ENCODE results near the gene ZNF580.

ZNF580 gene

DNA sequence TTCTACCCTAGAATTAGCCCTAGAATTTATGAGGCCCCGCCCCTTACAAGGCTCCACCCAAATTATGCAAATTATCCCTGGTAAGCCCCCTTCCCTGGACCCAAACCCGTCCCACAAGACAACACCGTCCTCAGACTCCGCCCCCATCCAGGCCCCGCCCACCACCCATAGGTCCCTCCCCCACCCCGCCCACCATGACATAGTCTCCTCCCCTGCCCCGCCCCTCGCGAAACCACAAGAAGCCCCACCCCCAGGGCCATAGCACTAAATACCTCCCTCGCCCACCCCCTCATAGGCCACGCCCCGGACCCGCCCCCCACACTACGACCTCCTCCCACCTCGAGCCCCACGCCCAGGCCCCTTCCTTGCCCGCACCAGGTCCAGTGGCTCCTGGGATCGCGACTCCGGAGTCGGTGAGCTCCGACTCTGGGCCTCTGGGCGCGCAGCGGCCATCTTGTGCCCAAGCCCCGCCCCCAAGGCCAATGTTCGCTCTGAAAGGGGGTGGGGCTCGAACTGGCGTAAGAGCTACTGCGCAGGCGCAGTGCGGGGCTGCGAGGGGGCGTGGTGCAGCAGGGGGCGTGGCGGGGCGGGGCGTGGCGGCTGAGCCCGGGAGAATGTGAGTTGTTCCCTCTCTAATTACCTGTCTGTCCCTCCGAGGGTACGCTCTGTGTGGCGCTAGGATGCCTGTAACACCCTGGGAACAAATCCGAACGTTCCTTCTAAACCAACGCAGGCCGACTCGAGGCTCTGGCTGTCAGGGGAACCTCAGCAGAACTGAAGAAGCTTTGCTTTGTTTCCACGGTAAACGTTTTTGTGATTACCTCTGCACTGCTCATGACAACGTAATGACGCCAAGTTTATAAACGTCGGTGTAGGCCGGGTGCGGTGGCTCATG lies 16.4 kb upstream of the ZNF580 start, which contains the start of gene ZNF784:
TSS of gene ZNF784 (minus strand) at position 458 of the 895 bp plus-strand sequence. CDS start at position 453, 5 bp downstream.
- DNase-seq (ENCODE audit: low read depth in 2 of 2), result peak; percentile 84 to 86

DNA sequence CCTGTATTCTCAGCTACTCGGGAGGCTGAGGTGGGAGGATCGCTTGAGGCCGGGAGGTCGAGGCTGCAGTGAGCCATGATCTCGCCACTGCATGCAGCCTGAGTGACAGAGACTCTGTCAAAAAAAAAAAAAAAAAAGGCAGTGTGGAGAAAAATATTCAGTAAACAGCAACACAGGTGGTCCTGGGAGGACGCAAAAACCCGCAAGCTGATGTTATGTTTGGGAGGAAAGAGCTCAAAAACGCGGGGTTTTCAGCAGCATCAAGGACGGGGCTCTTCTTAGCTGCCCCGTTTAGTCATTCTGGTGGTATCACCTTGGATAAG lies 15.8 kb upstream of the ZNF580 start:
- no peak for DNase-seq (ENCODE audit: low read depth in 2 of 2)

DNA sequence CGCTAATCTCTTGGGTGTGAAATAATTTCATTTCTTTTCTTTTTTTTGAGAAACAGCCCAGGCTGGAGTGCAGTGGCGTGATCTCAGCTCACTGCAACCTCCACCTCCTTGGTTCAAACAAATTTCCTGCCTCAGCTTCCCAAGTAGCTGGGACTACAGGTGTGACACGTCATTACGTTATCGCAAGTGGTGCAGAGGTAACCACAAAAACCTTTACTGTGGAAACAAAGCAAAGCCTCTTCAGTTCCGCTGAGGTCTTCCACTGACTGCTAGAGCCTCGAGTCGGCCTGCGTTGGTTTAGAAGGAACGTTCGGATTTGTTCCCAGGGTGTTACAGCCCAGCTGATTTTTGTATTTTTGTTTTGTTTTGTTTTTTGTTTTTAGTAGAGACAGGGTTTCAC lies 14.5 kb upstream of the ZNF580 start:
- DNase-seq (ENCODE audit: low read depth in 2 of 2), result no peak

DNA sequence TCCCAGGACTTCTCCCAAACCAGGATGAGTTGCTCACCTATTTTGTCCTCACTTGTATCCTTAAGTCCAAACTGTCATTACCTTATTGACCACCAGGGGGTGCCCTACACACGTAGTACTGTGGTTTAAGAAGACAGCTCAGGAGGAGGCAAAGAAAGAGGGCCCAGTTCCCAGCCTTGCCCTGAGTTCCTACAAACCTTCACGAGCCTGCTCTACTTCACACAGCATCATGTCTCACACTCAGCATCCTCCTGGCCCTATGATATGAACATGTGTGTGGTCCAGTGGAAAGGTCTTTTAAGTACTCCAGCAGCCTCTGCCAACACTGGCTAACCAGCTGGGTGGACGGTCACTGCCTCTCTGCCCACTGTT lies 8.4 kb upstream of the ZNF580 start:
- peak; percentile 80 to 81 for DNase-seq (ENCODE audit: low read depth in 2 of 2)

DNA sequence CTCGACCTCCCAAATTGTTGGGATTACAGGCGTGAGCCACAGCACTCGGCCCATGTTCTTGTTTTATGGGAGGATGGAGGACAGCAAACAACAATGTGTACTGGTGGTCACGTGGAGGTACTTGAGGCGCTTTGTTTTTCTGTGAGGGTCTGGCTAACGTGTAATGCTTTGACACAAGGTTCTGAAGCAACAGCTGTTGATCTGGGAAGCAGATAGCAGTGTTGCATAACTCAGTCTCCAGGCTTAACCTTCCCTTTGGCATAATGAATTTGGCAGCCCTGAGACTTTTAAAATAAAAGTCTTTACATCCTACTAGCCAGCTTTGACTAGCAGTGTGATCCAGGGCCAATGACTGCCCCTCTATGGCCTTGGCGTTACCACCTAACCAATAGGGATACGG lies 6.9 kb upstream of the ZNF580 start:
- no peak for DNase-seq (ENCODE audit: low read depth in 2 of 2)

DNA sequence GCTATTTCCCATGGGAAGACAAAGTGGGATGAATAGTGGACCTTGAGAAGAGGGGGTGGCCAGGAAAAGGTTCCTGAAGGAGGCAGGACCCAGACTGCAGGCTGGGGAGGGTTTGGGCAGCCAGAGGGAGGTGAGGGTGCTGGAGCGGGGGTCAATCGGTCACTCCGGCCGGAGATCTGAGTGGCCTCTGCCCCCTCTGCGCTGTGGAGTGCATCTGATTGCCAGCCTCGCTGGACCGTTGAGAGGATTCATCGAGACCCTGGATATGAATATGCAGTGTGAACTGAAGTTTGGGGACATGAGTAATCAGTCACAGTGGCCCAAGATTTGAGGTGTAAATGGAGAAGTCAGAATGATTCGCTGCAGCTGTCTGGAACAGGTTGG lies 5.5 kb upstream of the ZNF580 start:
- DNase-seq (ENCODE audit: low read depth in 2 of 2), result no peak

DNA sequence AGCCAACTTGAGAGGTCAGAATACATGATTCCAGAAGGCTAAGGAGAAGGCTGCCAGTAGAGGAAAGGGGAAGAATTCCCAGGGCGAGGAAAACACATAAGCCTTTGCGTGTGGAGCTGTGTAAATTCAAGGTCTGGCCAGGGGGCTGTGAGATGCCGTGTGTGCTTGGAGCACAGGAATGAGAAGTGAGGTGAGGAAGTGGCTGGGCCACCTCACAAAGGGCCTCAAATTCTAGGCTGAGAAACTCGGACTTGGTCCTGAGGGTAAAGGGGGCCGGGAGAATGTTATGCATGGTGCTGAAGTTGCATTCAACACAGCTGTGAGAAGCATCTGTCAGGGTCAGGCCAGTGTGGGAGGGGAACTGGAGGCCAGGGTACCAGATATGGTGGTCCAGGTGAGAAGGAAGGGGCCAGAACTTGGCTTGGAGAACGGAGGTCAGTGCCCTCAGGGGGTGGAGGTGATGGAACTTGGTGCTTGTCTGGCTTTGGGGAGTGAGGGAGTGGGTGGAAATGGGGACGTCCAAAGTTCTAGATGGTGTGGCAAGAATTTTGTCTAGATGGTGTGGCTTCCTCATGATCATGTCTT lies 4.9 kb upstream of the ZNF580 start:
- DNase-seq (ENCODE audit: low read depth in 2 of 2), result no peak

DNA sequence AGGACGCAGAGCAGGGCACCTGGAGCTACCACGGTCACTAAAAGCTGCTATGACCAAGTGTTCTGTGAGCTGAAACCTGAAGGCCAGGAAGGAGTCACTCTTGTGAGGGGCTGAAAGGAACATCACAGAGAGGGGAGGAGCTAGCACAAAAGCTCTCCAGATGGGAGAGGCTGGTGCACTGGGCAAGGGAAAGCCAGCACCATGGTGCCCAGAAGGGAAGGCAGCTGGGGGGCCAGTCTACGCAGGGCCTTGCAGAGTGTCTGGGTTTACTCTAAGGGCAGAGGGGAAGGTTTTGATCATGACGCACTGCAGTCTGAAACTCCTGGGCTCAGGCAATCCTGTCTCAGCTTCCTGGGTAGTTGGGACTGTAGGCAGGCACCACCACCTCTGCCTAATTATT lies 4.1 kb upstream of the ZNF580 start:
- no peak for DNase-seq (ENCODE audit: low read depth in 2 of 2)

DNA sequence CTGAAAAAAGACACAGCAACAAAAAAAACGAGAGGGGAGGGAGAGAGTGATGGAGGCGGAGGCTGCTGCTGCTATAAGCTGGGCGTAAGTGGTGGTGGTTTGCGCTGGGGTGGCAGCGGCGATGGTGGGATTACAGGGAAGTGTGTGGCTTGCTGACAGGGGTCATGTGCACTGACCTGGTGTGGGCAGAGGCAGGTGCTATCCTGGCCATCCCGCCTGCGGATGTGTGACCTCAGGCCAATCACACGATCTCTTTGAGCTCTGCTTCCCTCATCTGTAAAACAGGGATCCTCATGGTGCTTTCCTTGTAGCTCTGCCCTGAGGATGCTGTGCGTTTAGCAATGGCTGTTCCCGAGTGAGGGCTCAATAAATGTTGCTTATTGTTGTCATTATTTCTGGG lies 3.3 kb upstream of the ZNF580 start:
- no peak for DNase-seq (ENCODE audit: low read depth in 2 of 2)

DNA sequence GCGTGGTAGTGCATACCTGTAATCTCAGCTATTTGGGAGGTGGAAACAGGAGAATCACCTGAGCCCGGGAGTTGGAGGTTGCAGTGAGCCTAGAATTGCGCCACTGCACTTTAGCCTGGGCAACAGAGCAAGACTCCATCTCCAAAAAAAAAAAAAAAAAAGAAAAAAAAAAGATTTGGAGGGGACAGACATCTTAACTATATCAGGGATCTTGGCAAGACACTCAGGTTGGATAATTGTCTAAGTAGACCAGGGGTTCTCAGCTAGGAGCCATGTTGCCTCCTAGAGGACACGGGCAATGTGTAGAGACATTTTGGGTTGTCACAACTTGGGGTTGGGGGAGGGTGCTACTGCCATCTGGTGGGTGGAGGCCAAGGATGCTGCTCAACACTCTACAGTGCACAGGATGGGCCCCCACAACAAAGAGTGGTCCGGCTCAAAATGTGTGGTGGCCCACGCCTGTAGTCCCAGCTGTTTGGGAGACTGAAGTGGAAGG lies 1.9 kb upstream of the ZNF580 start:
- DNase-seq (ENCODE audit: low read depth in 2 of 2), result no peak

DNA sequence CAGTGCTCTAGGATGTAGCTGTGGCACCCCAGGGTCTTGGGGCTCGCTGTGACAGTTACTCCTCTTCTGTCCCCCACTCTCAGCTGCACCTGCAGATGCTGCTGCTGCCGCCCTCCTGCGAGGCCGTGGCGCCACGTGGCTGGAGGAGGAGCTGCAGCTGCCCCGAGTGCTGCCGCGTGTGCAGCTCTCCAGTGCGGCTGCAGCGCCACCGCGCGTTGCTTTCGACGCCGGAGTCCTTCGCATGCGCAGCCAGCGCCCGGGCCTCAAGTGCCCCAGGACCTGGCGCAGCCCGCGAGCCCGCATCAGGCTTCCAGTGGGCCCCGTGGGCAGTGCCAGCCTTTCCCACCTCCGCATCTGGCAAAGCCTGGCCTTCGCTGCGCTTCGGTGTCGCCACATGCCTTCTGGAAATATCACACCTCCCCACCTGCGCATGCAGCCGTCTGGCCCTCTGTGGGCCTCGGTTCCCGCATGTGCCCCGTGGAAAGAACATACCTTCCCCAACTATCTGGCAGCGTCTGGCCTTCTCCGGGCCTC lies 692 bp upstream of the ZNF580 start:
- peak in 1 of 2 experiments; percentile 33 for DNase-seq (ENCODE audit: low read depth in 2 of 2)

DNA sequence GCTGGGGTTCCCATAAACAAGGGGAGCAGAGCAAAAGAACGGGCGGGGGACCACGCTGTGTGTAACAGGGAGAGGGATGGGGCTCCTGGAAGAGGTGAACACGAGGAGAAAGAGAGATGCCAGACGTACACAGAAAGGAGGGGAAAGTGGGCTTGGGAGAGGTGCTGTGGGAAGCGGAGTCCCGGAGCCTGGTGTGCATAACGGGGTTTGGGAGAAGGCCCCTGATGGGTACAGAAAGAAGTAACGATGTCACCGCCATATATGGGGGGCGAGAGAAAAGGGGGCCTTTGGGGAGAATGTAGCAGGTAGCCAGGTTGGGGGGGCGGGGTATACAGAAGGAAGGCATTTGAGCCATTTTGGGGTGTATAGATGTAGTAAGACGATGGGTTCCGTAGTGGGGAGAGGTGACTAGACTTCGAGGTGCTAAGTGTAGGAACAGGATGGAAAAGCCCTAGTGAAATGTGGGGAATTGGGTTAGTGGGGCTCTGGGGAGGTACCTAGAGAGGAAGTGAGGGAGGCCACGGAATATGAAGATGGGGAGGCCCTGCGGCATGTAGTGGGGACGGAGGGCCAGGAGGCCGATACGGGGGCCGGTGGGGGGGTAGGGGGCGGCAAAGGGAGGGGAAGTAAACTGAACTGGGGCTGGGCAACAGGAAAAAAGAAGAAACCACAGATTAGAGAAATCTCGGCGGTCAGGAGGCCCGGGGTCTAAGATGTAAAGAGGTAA lies 787 bp downstream of the ZNF580 start:
- no peak for DNase-seq (ENCODE audit: low read depth in 2 of 2)

DNA sequence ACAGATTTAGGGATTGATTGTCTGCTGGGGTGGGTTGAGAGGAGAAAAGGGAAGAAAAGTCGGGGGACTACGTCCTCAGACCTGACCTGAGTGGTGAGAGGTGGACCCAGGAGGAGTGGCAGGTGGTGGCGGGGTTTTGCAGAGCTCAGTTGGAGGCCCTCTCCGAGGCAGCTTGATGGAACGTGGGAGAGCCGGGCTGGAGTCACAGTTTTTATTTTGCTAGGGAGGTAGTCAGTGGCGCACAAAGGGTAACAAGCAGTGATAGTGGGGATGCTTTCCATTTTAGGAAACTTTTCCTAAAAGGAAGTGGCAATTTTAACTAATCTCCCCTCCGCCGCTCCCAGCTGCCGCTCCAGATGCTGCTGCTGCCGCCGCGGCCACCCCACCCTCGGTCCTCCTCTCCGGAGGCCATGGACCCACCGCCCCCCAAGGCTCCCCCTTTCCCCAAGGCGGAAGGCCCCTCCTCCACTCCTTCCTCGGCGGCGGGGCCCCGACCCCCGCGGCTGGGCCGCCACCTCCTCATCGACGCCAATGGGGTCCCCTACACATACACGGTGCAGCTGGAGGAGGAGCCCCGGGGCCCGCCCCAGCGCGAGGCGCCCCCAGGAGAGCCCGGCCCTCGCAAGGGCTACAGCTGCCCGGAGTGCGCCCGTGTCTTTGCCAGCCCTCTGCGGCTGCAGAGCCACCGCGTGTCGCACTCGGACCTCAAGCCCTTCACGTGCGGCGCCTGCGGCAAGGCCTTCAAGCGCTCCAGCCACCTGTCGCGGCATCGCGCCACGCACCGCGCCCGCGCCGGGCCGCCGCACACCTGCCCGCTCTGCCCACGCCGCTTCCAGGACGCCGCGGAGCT lies 1.6 kb downstream of the ZNF580 start:
- no peak for DNase-seq (ENCODE audit: low read depth in 2 of 2)

DNA sequence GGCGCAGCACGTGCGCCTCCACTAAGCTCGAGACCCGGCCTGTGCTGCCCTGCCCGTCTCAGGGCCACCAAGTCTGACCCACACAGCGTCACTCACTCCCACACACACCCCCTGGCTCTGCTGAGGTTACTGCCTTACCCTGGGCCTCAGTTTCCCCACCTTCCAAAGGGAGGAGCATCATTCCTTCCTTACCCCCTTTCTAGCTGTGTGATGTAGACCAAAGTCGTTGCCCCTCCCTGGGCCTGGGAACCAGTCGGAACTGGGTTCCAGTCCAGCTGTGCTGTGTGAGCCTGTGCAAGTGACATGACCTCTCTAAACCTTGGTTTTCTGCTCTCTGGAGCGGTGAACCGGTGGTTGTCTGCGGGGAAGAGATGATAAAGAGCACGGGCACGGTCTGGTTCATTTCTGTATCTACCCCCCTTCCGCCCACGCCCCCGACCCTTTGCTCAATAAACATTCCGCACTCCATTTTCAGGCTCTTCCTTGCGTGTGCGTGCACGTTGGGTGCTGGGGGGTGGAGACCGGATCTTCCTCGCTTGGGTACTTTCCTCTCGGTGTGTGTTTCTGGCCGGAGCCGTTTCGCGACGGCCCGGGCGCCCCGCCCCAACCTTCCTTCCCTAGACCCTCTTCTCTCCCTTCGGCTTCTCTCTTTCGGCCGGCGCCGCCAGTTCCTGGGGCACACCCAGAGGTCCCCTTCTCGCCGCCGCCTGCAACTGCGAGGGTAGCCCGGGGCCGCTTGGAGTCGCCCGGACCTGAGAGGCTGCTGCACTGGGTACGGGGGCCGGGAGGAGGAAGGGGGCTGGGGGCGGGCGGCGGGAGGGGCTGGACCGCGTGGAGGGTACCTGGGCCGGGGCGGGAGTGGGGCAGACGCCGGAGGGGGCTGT lies 2.4 kb downstream of the ZNF580 start, which contains the start of gene ZNF581:
TSS of gene ZNF581 (plus strand) at position 647 of the 884 bp plus-strand sequence. CDS start 923 bp downstream, outside the sequence.
- DNase-seq (ENCODE audit: low read depth in 2 of 2), result peak in 1 of 2 experiments; percentile 49

DNA sequence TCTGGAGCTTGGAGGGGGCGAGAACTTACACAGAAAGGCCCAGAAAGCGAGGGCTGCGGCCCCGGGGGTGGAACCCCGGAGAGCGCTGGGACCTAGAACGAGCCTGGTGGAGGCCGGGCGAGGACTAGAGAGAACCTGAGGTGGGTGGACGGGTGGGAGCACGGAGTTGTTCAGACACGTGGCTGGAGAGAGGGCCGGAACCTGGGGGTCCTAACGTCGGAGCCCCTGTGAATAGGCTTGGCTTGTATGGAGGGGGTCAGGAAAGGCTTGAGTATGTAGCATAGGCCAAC lies 3.0 kb downstream of the ZNF580 start:
- no peak for DNase-seq (ENCODE audit: low read depth in 2 of 2)

DNA sequence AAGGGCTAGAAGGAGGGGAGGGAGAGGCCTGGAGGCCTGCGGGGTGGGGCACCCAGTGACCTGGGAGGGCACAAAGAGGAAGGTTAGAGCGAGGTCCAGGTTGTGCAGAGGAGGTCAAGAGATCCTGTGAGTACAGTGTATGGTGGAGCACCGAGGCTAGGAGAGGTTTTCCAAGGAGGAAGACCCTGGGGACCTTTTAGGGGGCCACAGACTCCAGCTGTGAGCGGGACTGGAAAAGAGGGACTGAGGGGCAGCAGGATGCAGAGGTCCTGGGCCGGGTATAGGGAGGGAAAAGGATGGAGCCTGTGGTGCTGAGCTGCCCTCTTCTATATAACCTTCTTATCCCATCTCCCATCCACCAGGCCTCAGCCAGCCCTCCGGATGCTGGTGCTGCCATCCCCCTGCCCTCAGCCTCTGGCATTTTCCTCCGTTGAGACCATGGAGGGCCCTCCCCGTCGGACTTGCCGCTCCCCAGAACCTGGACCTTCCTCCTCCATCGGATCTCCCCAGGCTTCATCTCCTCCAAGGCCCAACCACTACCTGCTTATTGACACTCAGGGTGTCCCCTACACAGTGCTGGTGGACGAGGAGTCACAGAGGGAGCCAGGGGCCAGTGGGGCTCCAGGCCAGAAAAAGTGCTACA lies 3.5 kb downstream of the ZNF580 start:
- no peak for DNase-seq (ENCODE audit: low read depth in 2 of 2)

DNA sequence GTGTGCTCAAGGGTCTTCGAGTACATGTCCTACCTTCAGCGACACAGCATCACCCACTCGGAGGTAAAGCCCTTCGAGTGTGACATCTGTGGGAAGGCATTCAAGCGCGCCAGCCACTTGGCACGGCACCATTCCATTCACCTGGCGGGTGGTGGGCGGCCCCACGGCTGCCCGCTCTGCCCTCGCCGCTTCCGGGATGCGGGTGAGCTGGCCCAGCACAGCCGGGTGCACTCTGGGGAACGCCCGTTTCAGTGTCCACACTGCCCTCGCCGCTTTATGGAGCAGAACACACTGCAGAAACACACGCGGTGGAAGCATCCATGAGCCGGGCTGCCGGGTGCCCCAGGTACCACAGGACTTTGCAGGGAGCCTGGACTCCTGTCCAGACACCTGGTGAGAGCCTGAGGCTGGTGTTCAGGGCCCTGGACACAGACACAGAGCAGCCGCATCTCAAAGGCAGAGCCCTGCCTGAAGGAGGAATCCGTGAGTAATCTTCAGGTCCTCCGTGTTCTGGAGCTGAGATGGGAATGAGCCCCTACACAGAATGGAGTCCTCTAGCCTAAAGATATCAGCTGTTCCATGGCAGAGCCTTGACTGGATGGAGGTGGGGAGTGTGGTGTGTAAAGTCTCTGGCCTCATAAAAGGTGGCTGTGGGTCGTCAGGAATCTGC lies 4.2 kb downstream of the ZNF580 start:
- no peak for DNase-seq (ENCODE audit: low read depth in 2 of 2)

DNA sequence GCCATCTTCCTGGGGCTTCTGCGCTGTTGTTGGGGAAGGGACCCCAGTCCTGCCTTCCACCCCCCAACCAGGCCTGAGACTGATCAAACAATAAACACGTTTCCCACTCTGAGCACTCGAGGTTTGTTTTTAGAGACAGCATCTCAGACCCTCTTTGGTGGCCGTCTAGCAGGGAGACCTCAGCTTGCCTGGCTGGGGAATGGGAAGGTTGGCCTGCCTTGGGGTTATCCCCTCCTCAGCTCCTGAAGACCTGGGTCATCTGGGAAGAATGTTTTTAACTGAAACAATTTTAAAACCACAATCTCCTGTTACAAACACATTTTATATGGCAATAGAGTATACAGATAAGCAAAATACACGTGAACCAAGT lies 4.7 kb downstream of the ZNF580 start:
- no peak for DNase-seq (ENCODE audit: low read depth in 2 of 2)

DNA sequence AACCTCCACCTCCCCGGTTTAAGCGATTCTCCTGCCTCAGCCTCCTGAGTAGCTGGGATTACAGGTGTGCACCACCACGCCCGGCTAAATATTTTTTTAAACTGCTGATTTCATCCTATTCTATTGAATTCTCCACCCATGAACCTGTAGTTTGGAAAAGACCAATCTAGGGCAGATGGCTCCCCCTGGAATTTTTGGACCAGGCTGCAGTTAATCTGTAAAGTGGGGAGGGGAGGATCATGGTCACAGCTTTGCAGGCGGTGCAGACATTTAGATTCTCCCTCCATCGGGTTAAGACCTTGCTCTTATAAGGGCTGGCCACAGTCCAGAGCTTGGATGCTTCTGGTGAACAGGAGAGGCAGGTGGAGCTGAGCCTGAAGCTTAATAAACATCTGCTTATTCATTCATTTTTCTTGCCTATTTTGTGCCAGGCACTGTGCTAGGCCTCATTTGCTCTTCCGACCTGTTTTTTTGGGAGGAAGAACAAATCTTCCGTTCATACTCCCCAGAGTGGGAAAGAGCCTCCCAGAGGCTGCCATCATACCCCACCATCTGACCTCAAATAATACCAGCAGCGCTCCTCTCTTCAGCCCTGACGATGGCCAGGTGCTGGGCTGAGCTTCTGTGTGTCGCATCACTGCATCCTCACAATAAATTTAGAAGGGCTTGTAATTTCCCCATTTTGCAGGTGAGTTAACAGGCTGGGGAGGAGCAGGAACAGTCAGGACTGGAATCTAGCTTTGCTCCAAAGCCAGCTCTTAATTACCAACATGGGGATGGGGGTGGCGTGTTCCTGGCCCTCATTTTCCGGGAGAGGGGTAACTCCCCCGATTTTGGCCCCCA lies 6.3 kb downstream of the ZNF580 start:
- no peak for DNase-seq (ENCODE audit: low read depth in 2 of 2)
